Stimulated activated CD8-positive, alpha-beta memory T cell treated with anti-CD3 and anti-CD28 coated beads, Interleukin-15, amount 100 ng/mL, for 4 hours (primary cell): Measurements from ENCODE around the gene ACTN1.

ENCODE experiments used
- DNase-seq, 2 donors: peaks; one replicate each; pipeline ENCODE4 v3.0.0-alpha.2; 2020; ENCODE audit warnings: low read depth in 2 of 2

Gene ACTN1

DNA sequence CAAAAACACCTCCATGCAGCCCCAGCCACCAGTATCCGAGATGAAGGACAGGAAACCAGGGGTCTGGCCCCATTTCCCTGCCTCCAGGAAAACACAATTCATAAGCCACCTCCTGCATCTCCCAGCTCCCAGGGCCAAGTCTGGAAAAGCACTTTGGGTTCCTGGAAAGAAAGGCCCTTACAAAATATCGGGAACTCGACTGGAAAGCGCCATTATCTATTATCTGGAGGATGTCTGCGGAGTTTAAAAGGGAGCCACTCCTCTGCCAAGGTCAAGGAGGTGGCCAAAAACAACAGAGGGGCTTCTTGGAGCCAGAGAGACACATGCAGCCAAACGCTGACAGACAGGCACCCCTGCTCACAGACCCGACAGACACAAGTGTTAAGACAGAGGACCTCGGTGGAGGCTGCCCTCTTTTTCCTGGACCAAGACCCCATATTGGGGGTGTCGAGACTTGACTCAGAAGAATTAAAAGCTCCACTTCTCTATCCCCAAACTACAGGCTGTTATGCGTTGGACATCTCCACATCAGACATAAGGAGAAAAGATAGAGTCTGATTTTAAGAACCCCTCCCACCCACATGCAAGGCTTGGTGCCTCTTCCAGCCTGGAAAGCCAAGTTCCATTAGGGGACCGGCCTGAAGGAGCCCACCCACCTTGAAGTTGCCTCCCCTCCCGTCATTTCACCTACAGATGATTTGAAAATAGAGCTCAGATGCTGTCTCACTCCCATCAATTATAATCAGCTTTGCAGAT, 9.6 kb downstream of the ACTN1 start:
- DNase-seq = no peak

DNA sequence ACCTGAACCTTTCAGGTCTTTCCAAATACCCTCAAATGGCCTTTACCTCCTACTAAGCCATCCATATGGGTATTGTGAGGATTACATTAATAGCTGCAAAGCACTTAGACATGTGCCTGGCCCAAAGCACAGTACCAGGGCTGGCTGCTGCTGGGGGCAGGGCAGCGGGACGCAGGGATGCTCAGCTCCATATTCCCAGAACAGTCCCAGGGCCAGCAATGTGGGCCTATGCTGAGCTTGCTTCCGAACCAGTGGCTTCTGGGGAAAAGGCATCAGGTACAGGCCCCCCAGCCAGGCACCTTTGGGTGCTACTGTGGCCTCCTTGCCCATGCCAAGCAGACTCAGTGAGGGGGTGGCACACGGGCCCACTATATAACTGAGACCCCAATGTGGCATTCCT, 10.4 kb downstream of the ACTN1 start:
- DNase-seq = no peak

DNA sequence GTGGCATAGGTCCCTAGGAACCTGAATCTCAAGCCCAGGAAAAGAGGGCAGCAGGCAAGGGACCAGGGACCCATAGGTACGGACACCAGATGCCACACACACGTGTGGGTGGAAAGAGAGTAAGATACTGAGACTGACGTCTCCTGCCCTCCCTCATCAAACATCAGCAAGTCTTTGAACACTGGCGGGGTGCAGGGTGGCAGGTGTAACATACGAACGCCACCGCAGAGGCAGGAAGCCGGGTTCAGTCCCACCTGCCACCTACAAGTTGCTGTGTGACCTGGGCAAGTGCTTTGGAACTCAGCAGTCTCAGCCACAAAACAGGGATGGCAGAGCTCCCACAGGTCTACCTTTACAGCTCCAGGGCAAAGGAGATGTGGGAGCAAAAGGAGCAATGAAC, 11.1 kb downstream of the ACTN1 start:
- DNase-seq = no peak

DNA sequence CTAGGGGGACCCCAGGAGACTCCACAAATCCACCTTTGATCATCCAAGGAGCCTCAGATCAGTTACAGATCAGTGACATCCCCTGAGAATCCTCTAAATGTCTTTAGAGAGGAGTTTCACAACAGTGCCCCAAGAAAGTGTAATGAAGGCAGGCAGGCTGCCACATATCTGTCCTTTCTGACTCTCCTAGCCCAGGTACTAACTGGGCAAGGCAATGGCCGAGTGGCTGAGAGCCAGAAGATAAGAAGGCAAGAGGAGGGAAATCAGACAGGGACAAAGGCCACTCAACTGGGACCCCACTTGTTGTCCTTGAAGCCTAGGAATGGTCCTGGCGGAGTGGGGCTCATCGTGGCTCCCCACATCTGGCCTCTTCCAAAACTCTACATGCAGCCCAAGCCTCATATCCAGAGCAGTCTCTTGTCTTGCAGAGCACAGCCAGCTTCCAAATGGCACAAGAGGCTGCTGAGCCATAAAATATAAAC, 11.6 kb downstream of the ACTN1 start:
- DNase-seq = no peak

DNA sequence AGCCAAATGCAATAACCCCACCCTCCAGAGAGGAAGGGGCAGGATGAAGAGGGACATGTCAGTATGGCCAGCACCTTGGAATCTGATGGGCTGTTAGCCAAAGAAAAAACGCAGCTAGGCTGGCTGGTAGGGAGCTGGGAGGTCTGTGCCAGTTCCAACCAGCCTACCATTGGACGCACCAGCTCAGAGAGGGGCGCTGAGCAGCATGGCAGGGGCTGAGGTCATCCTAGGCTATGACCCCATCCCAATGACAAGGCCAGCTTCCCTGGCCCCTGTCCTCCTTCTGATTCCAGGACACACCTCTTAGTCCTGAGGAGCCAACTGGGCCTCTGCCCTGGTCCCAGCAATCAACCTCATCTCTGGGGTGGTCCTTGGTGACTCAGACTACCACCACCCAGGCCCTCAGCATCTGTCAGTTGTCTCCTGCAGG, 12.2 kb downstream of the ACTN1 start:
- DNase-seq = no peak

DNA sequence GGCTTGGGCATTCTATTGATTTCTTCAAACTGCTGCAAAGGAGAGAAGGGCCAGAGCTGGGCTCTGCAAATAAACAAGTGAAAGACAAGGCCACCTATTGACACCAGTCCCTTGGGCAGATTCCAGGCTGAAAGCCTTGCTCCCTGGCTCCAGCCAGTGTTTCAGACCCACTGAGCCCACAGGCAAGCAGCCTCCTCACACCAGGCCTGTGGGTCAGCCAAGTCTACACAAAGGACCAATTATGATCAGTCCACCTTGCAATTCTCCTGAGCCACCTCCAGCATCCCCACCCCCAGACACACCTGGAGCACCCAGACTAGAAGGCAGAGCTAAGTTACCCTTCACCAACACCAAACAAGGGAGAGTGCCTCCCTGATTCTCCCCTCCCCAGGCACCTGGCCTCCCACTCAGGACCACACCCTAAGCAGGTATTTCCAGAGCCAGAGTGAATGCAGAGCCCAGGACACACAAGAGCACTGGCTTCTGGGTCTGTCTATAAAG, 13.8 kb downstream of the ACTN1 start:
- no peak for DNase-seq

DNA sequence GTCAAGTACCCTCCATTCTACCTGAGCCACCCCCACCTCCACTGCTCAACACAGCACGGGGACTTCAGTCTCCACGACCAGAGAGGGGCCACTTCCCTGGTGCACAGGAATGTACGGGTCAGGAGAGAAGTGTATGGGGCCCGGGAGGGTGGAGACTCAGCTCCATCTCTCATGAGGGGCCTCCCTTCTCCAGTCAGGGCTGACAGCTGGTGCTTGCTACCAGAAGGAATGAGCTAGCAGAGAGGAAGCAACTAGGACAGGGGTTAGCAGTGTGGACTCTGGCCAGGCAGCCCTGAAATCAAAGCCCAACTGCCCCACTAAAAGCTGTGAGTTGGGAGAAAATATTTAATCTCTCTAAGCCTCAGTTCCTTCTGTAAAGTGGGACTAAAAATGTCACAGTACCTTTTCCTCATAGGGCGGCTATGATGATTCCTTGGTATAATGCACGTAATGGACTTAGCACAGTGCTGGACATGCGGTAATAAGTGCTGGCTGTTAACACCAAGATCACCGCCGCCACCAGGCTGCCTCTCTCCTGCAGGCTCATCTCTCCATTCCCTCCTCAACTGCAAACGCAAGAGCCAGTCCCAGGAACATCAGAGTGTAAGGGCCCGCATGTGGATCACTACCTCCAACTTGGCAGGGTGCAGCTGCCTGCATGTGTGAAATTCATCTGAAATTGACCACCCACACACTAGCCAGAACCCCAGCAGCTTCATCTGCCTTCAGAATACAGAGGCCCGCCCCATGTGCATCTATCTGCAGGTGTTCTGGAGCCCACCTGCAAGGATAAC, 14.6 kb downstream of the ACTN1 start:
- no peak for DNase-seq

DNA sequence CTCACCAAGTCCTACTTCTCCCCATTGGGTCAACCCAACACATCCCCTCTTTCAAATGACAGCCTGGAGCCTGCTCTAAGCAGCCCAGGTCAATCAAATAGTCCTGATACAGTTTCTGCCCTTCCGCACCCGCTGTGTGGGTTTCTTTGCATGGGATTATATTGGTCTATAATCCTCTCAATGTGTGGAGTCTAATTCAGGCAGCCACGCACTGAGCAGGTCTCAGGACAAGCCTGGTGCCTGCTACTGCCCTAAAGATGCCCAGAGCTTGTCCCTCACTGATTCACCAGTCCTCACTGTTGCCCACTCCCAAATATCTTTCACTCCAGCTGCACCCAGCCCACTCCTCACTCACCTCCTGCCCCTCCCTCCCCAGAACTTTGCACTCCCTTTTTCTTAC, 16.4 kb downstream of the ACTN1 start:
- no peak for DNase-seq

DNA sequence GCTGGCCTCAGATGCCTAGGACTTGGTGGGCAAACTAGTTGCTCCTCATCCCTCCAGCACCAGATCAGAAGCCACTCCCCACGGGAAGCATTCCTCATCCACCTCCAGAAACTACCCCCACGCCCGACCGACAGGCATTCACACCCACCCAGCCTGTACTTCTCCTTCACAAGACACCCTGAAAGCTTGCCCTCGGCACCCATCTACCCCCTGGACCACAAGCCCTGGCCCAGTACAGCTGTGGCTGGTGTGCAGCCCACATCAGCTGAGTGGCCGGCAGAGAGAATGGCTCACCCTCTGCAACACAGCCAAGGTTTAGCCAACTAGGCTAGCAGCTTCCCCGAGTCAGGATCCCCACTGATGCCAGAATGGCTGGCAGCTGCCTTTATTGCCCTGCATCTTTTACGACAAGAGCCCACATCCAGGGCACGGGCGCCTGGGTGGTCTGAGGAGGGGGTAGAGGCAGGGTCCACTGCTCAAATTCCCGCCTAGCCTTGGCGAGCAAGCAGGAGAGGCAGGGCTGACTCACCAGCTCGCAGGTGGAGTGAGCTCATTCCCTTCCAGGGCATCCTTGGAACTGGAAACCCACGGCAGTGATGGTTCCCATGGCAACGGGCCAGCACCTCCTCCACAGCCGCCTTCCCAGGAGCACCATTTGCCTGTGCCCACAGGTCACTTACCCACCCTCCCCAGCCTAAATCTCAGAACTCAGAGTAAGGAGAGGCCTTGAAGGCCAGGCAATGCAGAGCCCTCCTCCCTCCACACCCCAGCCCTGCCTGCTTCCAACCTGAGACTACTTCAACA, 17.1 kb downstream of the ACTN1 start:
- DNase-seq = no peak

DNA sequence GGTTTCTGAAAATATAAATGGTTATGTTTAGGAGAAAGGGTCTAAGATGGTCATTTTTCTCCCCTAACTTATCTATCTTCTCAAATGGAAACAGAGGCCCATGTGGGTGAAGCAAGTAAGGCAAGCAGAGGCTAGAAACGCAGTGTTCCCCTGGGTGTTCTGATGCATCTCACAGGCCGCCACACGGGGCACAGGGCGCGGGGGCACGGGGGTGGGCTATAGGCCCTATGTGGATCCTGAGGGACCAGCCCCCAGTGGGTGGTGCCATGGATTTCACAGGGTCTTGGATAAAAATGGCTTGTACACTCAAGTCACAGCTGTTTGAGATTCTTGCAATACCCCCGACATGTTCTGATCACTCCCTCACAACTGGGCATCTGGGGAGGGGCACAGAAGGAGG, 17.7 kb downstream of the ACTN1 start:
- DNase-seq = no peak

DNA sequence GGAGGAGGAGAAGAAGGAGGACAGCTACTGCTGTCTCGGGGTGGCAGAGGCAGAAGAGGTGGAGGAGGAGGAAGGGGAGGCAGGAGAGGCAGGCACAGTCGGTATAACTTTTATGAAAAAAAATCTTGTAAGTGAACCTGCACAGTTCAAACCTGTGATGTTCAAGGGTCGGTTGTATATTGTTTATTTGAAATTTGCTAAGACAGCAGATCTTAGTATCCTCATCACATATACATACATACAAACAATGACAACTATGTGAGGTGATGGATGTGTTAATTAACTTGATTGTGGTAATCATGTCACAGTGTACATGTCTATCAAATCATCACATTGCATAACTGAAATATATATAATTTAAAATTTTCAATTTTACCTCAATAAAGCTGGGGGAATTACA, 19.0 kb downstream of the ACTN1 start:
- DNase-seq = no peak

DNA sequence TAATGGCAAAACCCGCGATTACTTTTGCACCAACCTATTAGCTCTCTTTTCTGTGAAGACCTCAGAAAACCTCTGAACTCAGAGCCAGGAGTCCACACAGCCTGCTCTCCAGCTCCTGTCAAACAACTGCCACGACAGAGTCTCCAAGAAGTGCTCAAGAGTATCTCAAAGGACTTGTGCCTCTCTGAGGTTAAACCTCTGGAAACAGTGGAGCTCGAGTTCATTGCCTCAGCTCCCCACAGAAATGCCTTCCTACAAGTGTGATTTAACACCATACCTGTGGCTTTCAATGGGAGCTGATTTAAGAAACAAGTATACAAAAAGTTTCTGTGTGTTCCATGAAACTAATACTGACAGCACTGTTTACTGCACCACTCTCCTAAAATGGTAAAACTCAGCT, 20.1 kb downstream of the ACTN1 start:
- DNase-seq = no peak

DNA sequence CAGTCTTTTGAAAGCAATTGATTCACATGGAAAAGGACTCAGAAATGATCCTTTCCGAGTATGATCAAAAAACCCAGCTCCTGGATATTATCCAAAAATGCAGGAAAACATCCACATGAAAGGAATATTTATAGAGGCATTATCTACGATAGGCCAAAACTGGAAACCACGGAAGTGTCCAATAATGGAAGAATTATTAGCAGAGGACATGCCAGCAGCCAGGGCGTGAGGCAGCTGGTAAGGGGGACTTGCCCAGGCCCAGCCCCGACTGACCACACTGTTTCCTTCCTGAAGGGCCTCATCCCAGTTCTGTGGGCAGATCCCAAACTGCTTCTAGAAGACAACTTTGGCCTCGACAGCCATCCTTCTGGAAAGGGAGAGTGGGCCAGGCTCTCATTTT, 20.5 kb downstream of the ACTN1 start:
- no peak for DNase-seq

DNA sequence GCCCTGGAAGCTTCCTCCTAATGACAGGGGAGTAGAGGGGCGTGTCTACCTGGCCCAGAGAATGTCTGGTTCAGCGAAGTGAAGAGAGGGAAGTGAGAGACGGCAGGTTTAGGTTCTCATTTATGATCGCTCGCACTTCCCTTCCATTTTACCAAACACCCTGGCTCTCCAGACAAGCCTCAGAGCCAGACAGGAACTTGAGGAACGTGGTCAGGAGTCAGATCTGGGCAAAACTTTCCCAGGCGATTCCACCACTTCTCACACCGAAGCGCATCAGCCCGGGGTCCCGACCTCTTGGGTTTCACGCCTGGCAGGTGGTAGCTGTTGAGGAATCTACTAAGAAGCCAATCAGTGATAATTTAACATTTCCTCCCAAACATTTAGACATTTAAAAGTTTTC, 21.3 kb downstream of the ACTN1 start:
- DNase-seq = no peak

DNA sequence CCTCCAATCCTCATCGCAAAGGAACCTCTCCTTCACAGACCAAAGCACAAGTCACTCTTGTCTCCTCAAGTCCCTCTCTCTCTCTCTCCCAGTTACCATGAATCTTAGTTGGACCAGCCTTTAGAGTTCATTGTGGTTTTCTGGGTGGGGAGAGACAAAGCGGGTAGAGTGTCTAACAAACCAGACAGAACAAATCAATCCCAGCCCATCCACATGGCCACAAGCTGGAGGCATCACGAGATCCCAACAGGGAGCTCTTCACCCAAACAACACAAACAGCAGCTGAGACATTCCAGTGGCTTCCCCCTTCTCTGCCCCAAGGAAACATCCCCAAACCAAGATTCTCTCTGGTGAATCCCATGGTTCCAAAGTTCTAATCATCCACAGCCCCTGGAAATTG, 22.4 kb downstream of the ACTN1 start:
- no peak for DNase-seq

DNA sequence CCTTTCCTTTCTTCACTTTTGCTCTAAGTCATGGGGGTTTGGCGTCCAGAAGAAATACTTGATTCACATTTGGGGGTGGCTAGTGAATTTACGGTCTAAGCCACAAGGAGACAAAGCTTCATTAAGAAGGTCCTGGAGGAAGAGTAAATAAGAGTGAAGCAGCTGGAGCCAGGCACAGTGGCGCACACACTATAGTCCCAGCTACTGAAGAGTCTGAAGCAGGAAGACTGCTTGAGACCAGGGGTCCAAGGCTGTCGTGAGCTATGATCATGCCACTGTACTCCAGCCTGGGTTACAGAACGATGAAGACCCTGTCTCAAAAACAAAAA, 23.3 kb downstream of the ACTN1 start:
- DNase-seq = no peak

DNA sequence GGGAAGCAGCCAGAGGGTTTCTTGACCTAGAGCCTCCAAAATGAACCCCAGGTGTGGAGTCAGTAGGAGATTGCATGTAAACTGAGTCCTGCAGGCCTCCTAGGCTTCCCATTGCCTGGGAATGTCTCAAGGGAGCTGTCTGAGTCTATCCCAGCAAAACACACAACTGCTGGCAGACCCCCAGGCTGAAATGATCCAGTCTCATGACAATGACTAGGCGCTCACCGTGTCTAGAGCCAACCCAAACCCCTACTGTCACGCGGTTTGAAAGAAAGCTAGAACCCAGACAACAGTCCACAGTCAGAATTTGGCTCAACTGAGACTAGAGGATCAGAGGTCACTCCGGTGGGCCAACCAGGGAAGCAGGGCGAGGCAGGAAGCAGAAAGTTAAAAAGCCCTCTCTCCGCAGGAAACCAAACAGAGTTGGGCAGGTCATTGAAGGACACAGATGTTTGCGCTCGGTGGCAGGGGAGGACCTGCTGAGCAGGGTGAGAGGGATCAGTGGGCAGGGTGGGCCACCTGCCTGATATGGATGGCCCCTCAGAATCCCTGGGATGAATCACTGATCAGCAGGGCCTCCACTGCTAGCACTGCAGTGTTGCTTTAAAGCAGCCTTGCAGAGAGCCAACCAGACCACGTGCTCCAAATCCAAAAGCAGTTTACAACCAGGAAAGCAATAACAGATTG, 23.8 kb downstream of the ACTN1 start:
- DNase-seq = no peak

DNA sequence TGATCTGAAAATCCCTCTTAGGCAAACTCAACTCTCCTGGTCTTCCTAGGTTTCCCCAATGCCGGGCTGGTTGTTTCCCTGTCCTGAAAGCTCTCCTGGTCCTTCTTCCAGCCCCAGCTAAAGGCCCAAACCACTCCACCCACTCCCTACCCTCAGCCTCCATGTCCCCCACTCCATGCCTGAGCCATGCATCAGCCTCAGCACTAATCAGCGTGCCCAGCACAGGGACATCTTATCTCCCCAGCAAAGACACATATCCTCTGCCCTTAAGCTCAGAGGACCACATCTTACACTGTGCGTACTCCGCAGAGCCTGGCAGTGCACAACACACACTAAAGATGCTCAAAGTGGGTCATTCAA, 25.9 kb downstream of the ACTN1 start:
- DNase-seq = no peak

DNA sequence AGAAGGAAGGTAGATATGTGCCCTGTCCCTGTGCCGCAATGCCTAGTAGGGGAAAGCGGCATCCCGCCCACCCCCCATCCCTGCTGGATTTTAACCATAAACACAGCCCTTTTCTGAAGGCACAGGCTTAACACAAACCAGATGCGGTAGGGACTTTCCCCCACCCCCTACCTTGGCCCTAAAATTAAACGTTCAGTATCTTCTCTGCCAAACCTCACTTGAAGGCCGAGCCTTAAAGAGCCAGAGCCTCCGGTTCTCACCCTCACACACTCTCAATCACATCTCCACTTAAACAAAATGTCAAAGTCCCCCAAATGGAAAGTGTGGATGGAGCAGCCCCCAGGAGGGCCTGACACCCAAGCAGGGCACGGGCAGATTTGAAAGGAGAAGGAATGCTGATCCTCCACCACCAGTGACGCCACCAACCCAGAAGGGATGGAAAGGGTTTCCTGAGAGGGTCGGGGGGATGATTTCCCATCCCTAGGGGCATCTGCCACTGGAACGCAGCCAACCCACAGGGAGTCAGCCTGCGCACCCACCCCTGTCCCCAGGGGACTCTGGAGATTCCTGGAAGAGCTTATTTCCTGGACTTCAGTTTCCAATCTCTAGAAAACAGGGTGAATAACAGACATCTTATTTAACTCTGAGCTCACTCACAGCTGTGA, 26.4 kb downstream of the ACTN1 start:
- no peak for DNase-seq

DNA sequence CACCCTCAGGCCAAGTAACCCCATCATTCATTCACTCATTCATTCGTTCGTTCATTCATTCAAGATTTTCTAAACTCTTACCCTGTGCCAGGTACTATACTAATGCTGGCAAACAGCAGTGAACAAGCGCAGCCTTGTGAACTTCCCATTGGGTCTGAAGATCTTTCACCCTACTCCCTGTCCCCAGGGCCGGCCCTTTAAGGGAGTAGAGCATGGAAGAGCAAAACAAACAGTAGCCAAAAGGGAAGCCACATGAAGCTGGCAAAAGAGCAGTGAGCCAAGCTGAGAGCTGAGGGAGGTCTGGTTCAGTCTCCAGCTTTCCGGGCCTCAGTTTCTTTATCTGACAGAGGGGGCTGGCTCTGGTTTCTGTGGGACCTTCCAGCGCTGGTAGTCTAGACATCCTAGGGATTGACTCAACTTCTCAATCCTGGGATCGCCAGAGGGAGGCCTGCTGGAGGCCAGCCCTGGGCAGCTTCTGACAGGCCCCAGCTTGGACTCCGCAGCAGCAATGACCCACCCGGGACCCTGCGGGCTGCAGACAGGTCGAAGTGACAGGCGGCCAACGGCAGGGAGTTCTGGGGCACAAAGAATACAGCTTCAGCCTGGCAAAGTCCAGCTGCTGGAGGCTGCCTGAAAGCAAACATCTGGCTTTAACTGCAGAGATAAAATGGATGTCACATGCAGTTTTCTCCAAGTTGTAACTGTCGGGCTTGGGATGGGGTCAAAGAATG, 27.1 kb downstream of the ACTN1 start:
- no peak for DNase-seq
